ENCODE results near the gene NR2C2.
"Not testable (repeated sequence)": the region's sequence is repeated elsewhere in the genome, so short reads cannot be mapped to it uniquely, and the experiment has no call there.

Gene NR2C2

DNA sequence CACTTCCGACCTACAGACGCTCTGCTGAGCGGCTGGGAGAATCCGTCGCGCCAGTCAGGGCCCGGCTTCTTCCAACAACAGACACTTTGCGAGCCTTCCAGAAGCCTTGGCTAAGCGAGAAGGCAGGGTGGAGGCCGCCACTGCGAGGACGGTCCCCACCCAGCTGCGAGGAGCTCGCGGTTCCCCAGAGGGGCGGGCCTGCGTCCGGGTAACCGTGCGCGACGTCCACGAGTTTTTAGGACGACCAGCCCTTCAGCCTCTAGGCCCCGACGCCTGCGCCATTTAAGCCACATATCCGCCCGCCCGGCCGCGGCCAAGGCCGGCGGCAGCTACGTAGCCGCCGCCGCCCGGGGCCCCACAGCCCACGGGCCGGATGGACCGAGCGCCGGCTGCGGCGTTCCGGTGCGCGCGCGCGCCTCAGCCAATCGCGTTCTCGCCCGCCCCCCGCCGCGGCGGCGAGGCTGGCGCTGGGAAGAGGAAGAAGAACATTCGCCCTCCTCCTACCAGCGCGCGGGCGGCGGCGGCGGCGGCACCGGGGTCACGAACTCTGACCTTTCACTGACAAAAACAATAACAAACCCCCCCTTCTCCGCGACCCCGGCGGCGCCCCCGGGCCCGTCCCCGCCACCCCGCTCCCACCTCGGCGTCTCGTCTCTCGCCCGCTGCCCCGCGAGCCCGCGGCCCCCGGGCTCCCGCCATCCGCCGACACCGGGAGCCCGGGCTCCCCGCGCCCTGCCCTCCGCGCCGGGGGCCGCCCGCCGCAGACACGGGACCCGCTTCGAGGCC is at the start of gene NR2C2:
Gene NR2C2, plus strand, starts transcription at position 484 of the 786 bp plus-strand sequence. CDS start 56,332 bp downstream, outside the sequence.
- H3K27ac ChIP-seq: peak within 1 kb of the TSS; percentile 86
- TF ChIP-seq ZFX (IDR thresholded peaks at IDR 0.05): peak; percentile 72
- TF ChIP-seq, protein P1, sequence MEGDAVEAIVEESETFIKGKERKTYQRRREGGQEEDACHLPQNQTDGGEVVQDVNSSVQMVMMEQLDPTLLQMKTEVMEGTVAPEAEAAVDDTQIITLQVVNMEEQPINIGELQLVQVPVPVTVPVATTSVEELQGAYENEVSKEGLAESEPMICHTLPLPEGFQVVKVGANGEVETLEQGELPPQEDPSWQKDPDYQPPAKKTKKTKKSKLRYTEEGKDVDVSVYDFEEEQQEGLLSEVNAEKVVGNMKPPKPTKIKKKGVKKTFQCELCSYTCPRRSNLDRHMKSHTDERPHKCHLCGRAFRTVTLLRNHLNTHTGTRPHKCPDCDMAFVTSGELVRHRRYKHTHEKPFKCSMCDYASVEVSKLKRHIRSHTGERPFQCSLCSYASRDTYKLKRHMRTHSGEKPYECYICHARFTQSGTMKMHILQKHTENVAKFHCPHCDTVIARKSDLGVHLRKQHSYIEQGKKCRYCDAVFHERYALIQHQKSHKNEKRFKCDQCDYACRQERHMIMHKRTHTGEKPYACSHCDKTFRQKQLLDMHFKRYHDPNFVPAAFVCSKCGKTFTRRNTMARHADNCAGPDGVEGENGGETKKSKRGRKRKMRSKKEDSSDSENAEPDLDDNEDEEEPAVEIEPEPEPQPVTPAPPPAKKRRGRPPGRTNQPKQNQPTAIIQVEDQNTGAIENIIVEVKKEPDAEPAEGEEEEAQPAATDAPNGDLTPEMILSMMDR (conservative IDR thresholded peaks at IDR 0.05): no peak

DNA sequence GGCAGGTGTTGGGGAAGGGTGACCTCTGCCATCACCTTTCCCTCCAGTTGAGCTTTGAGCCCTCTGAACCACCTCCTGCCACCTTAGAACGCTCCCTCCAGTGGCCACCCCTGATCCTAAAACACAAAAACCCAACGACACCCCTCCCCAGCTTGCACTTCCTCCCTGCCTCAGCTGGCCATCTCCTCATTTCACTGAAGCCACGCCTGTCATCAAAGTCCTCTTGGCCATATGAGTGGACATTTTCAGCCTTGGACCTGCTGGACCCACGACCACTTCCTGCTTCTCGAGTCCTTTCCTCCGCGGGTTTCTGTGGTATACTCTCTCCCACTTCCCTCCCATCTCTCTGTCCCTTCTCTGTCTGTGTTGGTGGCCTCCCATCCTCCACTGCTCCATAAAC is 48.5 kb upstream of the NR2C2 start:
- H3K27ac ChIP-seq: no peak overlapping the region
- TF ChIP-seq, protein P1 (conservative IDR thresholded peaks at IDR 0.05): no peak
- TF ChIP-seq ZFX (IDR thresholded peaks at IDR 0.05): no peak

DNA sequence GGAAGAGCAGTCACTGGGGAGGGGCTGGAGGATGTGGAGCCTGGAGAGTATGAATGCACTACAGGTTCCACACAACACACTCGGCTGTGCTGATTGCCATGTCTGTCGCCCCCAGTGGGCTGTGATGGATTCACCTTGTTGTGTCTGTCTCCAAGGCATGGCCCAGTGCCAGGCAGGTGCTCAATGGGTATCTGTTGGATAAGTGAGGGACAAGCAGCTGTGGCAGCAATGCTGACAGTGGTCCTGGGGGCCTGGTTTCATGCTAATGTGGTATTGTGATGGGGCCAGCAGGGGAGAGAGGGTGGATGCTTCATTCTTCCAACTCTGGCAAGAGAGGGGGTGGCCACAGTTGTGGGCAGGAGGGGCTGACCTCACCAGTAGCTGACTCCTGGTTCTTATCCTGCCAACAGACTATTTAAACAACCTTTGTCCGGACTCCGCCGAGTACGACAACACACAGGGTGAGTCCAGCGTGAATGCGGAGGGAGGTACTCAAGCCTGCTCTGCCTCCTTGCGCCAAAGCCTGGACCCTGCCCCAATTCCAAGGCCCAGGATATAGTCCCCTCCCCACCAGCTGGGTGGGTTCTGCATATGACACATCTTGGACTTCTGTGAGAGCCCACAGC is 47.3 kb upstream of the NR2C2 start:
- no peak overlapping the region for H3K27ac ChIP-seq
- TF ChIP-seq, protein P1 (conservative IDR thresholded peaks at IDR 0.05): no peak
- no peak for TF ChIP-seq ZFX (IDR thresholded peaks at IDR 0.05)

DNA sequence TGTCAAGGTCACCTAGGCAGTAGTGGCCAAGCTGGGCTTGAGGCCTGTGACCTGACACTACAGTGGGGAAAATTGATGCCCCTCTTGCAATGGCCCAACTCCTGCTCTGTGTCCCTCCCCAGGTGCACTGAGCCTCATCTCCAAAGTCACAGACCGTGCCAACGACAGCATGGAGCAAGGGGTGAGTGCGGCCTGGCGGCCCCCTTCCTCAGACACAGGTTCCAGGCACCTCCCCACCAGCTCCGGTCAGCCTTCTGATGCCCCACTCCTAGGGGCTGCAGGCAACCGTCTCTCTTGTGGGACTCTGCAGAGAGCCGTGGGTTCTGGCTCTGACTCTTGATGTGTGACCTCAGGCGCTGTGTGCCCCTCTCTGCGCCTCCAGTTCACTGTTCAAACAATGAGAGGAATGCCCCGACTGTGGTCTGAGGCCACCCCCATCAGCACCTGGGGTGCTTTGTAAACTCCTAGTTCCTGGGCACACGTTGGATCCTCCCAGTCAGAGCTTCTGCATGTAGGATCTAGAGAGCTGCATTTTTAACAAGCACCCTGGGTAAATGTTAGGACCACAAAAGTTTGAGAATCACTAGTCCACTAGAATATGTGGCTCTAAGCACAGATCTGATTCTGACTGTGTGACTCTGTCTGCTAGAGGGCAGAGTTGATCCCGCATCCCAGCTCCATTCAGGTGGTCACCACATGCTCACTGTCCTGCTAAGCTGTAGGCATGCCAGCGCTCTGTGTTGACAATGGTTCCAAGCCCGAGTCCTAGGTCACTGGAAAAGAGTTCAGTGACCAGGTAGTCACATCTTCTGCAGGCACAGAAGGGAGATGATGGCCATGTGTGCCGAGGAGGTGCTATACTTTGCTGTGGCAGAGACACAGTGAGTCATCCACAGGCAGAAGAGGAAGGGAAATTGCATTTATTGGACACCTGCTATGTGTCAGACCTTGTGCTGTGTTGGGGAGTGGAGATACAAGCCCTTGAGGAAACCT is 46.2 kb upstream of the NR2C2 start:
- TF ChIP-seq, protein P1 (conservative IDR thresholded peaks at IDR 0.05): no peak
- TF ChIP-seq ZFX (IDR thresholded peaks at IDR 0.05): no peak
- H3K27ac ChIP-seq: no peak overlapping the region

DNA sequence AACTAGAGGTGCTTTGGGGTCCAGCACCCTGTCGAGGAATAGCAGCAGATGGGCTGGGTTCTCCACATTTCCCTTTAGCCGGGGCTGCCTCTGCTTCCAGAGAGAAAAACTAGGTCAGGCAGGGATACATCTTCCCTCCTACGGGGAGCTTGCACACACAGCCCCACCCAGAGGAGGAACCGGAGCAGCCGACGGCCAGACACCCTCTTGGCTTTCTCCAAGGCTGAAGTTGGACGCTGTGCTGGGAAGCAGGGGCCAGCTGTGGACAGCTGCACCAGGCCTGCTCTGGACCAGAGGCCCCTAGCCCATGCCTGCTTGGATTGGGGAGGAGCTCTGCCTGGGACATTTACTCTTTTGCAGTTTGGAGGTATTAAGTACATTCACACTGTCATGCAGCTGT is 44.7 kb upstream of the NR2C2 start:
- TF ChIP-seq, protein P1 (conservative IDR thresholded peaks at IDR 0.05): no peak
- no peak for TF ChIP-seq ZFX (IDR thresholded peaks at IDR 0.05)
- no peak overlapping the region for H3K27ac ChIP-seq

DNA sequence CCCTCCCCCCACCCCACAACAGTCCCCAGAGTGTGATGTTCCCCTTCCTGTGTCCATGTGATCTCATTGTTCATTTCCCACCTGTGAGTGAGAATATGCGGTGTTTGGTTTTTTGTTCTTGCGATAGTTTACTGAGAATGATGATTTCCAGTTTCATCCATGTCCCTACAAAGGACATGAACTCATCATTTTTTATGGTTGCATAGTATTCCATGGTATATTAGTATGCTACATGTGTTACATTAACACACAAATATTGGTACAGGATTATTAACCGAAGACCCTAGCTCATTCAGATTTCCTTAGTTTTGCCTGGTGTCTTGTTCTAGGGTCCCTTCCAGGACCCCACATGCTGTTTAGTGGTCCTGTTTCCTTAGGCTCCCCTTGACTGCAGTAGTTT is 43.9 kb upstream of the NR2C2 start:
- not testable (repeated sequence) for H3K27ac ChIP-seq

DNA sequence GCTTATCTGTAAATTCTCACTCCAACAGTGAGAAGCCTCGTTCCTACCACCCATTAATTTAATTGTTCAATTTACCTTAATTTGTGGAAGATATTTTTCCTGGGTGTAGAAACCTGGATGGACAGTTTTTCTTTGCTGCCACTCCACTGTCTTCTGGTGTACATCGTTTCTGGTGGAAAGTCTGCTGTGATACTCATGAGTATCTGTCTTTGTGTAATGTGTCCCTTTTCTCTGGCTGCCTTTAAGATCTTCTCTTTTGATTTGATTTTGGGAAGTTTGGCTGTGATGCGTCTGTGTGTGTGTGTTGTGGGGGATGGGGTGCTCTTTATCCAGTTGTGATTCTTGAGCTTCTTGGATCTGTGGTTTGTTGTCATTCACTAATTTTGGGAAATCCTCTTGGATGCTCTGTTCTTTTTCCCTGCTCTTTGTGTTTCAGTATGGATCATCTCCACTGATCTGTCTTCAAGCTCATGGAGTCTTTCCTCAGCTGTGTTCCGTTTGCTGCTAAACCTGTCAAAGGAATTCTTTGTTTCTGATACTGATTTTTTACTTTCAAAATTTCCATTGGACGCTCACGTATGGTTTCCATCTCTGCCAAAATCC is 42.2 kb upstream of the NR2C2 start:
- TF ChIP-seq, protein P1 (conservative IDR thresholded peaks at IDR 0.05): no peak
- no peak for TF ChIP-seq ZFX (IDR thresholded peaks at IDR 0.05)
- no peak overlapping the region for H3K27ac ChIP-seq
